ENCODE measurements around the gene TSPYL1. TPM values are rescaled to one million over a fixed set of nuclear protein-coding genes. Genes with fewer than 3 reads are reported as not detected.

Gene TSPYL1
- total and polyA plus RNA-seq, 2 of the 8 experiments (the other 6 are each of a cell fraction or from before 2014, with no cell fraction given): 33.2 to 79.1 TPM

DNA sequence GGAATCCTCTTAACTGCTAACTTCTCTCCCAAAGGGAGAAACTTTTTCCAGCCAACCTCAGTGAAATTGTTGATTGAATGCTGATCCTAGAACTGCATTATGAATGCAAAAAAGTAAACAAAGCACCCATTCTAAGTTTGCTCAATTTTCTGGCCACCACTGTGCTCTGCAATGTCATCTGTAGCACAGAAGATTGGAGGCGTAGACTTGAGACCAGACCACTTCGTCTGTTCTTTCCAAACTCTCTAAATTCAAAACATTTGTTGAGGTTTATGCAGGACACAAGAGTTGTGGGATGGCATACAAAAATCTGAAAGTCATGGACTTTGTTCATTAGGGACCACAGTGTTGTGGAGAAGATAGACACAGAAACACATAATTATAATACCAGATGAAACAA, 11.1 kb upstream of the TSPYL1 start (continued):
- TF ChIP-seq, protein P1, sequence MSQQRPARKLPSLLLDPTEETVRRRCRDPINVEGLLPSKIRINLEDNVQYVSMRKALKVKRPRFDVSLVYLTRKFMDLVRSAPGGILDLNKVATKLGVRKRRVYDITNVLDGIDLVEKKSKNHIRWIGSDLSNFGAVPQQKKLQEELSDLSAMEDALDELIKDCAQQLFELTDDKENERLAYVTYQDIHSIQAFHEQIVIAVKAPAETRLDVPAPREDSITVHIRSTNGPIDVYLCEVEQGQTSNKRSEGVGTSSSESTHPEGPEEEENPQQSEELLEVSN (IDR thresholded peaks at IDR 0.05): no peak
- TF ChIP-seq JUND (IDR thresholded peaks at IDR 0.05; ENCODE audit: low read length): no peak

Data from H1 (cell line).